Smooth muscle cell (in vitro differentiated cells): ENCODE results near the gene TDRD9. TPM values are rescaled to one million over a fixed set of nuclear protein-coding genes. Genes with fewer than 3 reads are reported as not detected.

Experiments used
- DNase-seq: peaks from one replicate; lab custom pipeline; 2025; ENCODE audit not compliant: unreplicated experiment; lab: John Stamatoyannopoulos, UW
- H2AFZ ChIP-seq: fragments of 200-600 bp; sonication (generic); 2 replicates; pipeline ENCODE4 v1.6.0; 2016; ENCODE audit warnings: antibody characterized with exemption, low read depth, mild to moderate bottlenecking
- H3F3A ChIP-seq: fragments of 200-600 bp; sonication (generic); 2 replicates; pipeline ENCODE4 v1.6.0; 2017; ENCODE audit warnings: antibody characterized with exemption, low read depth
- H3K27ac ChIP-seq: fragments of 200-600 bp; sonication (generic); 2 replicates; pipeline ENCODE4 v1.5.1; 2016; ENCODE audit warnings: low read depth, mild to moderate bottlenecking
- H3K27me3 ChIP-seq: fragments of 200-600 bp; sonication (generic); 2 replicates; pipeline ENCODE4 v1.6.1; 2016; ENCODE audit warnings: low read depth, mild to moderate bottlenecking
- H3K36me3 ChIP-seq: fragments of 200-600 bp; sonication (generic); 2 replicates; pipeline ENCODE4 v1.5.1; 2016; ENCODE audit warnings: low read depth
- H3K4me1 ChIP-seq: fragments of 200-600 bp; sonication (generic); 2 replicates; pipeline ENCODE4 v1.5.1; 2016; ENCODE audit warnings: low read depth
- H3K4me2 ChIP-seq: fragments of 200-600 bp; sonication (generic); 2 replicates; pipeline ENCODE4 v1.6.0; 2016; ENCODE audit warnings: mild to moderate bottlenecking
- H3K4me3 ChIP-seq: fragments of 200-600 bp; sonication (generic); 2 replicates; pipeline ENCODE4 v1.5.1; 2016; ENCODE audit warnings: mild to moderate bottlenecking
- H3K79me2 ChIP-seq: fragments of 200-600 bp; sonication (generic); 2 replicates; pipeline ENCODE4 v1.6.0; 2016; ENCODE audit warnings: low read depth, mild to moderate bottlenecking
- H3K9ac ChIP-seq: fragments of 200-600 bp; sonication (generic); 2 replicates; pipeline ENCODE4 v1.6.0; 2016; ENCODE audit warnings: low read depth
- H3K9me3 ChIP-seq: fragments of 200-600 bp; sonication (generic); replicated peaks from 2 replicates; pipeline ENCODE4 v1.5.1; 2016; ENCODE audit warnings: low read depth
- H4K20me1 ChIP-seq: fragments of 200-600 bp; sonication (generic); 2 replicates; pipeline ENCODE4 v1.6.0; 2016; ENCODE audit warnings: low read depth
- WGBS: methylation state at CpG from one replicate; pipeline ENCODE4 v1.1.7; 2016; ENCODE audit warnings: low lambda C conversion rate; 5-methylcytosine and 5-hydroxymethylcytosine counted together
- polyA plus RNA-seq: library from polyadenylated mRNA; unstranded; fragments of >200 nt; fragmentation: Nextera tagmentation; extraction: Ambion mirVana; gene quantifications from 2 replicates; pipeline ENCODE4 v1.2.1, GENCODE V29; 2016
- total RNA-seq: library from RNA; depleted of rRNA; stranded (reverse); fragments of >200 nt; gene quantifications from 2 replicates; pipeline ENCODE4 v1.2.3, GENCODE V29; 2014
- TF ChIP-seq, protein P1 (sequence below): fragments of 200-600 bp; sonication (generic); IDR thresholded peaks from 2 replicates; pipeline ENCODE4 v1.5.1; 2017; ENCODE audit warnings: borderline replicate concordance, mild to moderate bottlenecking, antibody characterized with exemption; ENCODE audit not compliant: insufficient read depth, poor library complexity, severe bottlenecking

TDRD9 gene
- total and polyA plus RNA-seq, 2 experiments from 2014 or later, result 1.0 TPM; not detected in 1

DNA sequence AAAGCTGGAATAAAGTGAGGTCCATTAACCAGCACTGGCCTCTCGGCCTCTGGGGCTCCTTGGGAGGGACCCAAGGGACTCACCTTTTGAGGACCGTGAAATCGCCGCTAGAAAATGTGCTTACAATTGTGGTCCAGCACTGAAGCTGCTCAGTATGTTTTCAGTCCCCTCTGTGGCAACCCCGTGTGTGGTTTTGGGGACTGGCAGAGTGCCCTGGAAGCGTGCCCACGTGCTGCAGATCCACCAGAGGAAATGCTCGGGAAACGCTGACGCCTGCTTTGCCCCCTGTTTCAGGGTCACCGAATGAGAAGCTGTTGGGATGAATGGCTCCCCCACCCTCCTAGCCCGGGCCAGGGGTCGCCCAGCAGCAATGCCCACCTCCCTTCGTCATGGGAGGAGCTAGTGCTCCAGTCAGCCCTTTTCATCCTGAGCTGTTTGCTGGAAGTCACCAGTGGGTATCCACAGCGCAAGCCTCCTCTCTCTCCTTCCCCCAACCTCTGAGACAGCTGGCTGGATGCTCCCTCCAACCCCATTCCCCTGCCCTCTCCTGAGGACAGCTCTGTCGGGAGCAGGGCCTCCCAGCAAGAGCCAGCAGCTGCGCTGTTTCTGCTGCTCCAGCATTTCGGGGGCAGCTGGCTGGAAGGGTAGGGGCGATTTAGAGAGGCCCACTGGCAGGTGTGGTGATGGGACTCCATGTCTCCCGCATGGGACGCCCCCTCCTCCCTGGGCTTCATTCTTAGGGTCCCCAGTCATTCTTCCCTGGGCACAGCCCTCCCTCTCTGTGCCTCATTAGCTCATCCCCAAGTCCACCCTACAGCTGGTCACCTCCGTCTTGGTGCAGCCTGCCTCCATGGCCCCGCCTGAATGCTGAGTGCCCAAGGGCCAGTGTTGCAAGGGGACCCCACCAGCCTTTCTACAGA is 47.6 kb upstream of the TDRD9 start:
- Histone ChIP-seq H3K27me3 (no peaks in the 10 kb centered on the region), H3K4me2 (no peak overlapping the region), H3K79me2 (no peaks in the 10 kb centered on the region), H3K9me3 (no peaks in the 10 kb centered on the region), H2AFZ (no peak overlapping the region), H4K20me1 (no peaks in the 10 kb centered on the region), H3K4me1 (peaks cover 5% of the 10 kb centered on the region), H3K27ac (no peak overlapping the region), H3F3A (no peaks in the 10 kb centered on the region), H3K4me3 (no peak overlapping the region), H3K36me3 (no peaks in the 10 kb centered on the region), H3K9ac (no peak overlapping the region)
- DNase-seq, result no peak
- WGBS, result 76% methylated on average over 23 of the region's 23 CpGs
- TF ChIP-seq, protein P1, sequence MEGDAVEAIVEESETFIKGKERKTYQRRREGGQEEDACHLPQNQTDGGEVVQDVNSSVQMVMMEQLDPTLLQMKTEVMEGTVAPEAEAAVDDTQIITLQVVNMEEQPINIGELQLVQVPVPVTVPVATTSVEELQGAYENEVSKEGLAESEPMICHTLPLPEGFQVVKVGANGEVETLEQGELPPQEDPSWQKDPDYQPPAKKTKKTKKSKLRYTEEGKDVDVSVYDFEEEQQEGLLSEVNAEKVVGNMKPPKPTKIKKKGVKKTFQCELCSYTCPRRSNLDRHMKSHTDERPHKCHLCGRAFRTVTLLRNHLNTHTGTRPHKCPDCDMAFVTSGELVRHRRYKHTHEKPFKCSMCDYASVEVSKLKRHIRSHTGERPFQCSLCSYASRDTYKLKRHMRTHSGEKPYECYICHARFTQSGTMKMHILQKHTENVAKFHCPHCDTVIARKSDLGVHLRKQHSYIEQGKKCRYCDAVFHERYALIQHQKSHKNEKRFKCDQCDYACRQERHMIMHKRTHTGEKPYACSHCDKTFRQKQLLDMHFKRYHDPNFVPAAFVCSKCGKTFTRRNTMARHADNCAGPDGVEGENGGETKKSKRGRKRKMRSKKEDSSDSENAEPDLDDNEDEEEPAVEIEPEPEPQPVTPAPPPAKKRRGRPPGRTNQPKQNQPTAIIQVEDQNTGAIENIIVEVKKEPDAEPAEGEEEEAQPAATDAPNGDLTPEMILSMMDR, result no peak

DNA sequence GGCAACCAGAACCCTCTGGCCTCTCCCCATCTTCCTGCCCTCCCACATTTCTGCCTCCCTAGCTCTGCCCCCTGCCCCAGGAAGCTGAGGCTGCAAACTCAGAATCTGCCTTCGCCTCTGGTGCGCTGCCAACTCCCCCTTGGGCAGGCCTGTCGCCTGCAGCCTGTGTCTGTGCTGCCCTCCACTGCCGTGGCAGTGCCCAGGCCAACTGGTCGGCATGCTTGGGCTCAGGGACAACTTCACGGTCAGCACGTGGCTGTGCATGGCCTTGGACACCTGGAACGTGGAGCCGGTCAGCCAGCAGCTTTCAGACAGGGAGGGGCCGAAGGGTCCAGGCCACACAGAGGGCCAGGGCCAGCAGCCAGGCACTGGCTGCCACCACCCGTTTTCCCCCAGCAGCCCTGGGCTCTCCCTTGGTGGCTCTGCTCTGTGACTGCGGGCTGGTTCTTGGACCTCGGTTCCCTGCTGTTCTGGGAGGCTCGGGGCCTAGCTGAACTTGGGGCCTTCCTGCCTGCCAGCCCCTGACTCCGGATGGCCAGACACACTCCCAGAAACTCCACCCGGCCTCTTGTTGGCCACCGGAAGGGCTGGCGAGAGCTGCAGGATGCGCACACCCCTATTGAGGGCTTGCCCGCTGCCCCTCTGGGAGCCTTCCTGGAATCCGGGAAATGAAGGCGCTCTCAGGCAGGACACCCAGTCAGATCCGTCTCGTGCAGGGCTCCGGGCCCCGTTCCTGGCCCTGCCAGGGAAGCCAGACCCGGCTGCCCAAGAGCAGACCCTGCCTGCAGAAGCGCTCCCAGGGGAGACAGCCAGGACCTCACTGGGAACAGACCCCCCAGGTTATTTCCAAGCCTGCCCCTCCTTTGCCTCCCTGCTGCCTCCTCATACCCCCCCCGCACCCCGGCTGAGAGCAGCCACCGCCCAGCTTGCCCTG is 46.7 kb upstream of the TDRD9 start:
- Histone ChIP-seq H3K27me3 (no peaks in the 10 kb centered on the region), H2AFZ (no peak overlapping the region), H3K4me1 (peaks cover 5% of the 10 kb centered on the region), H3K36me3 (no peaks in the 10 kb centered on the region), H3K4me2 (no peak overlapping the region), H3K79me2 (no peaks in the 10 kb centered on the region), H3F3A (no peaks in the 10 kb centered on the region), H3K9me3 (no peaks in the 10 kb centered on the region), H4K20me1 (no peaks in the 10 kb centered on the region), H3K4me3 (no peak overlapping the region), H3K9ac (no peak overlapping the region), H3K27ac (no peak overlapping the region)
- DNase-seq, result no peak
- 95% methylated on average over 31 of the region's 31 CpGs for WGBS
- TF ChIP-seq, protein P1, result no peak

DNA sequence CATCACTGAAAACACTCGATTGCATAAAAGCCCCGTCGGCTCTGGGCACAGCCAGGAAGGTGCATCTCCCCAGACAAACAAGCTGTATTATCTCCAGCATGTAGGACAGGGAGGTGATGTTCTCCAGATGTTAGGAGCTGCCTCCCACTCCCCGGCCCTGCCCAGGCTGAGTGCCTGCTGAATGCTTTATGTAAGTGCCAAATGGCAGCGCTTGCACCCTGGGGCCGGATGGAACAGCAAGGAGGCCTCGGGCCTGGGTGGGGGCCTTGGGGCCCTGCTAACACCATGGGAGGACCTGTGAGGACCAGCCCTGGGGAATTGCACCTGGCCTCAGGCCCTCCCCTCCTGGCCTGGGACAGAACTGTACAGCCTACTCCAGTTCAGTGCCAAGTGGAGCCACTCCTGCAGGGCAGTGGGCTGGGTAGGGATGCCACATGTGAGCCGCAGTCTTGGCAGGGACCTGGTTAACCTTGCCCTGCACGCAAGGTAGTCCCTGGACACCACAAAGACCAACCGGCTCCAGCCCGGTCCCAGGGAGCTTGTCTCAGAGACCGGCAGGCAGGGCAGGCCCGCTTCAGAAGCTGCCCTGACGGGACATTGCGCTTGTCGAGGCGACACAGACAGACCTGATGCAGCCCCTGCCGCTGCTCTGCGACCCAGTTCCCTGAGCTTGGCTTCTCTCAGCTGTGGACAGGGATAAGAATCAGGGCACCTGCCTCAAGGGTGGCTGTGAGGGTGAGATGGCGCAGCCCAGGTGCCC is 45.6 kb upstream of the TDRD9 start:
- H3K4me1 ChIP-seq, result peaks cover 5% of the 10 kb centered on the region
- no peaks in the 10 kb centered on the region for H3F3A ChIP-seq
- H3K27ac ChIP-seq, result no peak overlapping the region
- WGBS, result 84% methylated on average over 20 of the region's 20 CpGs
- H3K27me3 ChIP-seq, result no peaks in the 10 kb centered on the region
- no peaks in the 10 kb centered on the region for H3K9me3 ChIP-seq
- no peak overlapping the region for H2AFZ ChIP-seq
- H3K4me2 ChIP-seq, result no peak overlapping the region
- no peaks in the 10 kb centered on the region for H3K79me2 ChIP-seq
- H3K36me3 ChIP-seq, result no peaks in the 10 kb centered on the region
- no peak overlapping the region for H3K9ac ChIP-seq
- TF ChIP-seq, protein P1, result no peak
- no peak for DNase-seq
- H3K4me3 ChIP-seq, result no peak overlapping the region
- H4K20me1 ChIP-seq, result no peaks in the 10 kb centered on the region
